KOPT-K1 (cell line): ENCODE data around the gene TEDC1.

Experiments
- H3K27ac ChIP-seq: fragments of 200-600 bp; sonication (generic); 2 replicates; pipeline ENCODE4 v1.5.1; 2016; ENCODE audit warnings: antibody characterized with exemption, mild to moderate bottlenecking, low read depth, low read length; ENCODE audit not compliant: poor library complexity, severe bottlenecking
- H3K36me3 ChIP-seq: fragments of 200-600 bp; sonication (generic); 2 replicates; pipeline ENCODE4 v1.5.1; 2017; ENCODE audit warnings: antibody characterized with exemption, mild to moderate bottlenecking, low read length, moderate library complexity; ENCODE audit not compliant: insufficient read depth
- H3K9me3 ChIP-seq: fragments of 200-600 bp; sonication (generic); 2 replicates; pipeline ENCODE4 v1.5.1; 2017; ENCODE audit warnings: antibody characterized with exemption, low read length, mild to moderate bottlenecking; ENCODE audit not compliant: insufficient read depth, poor library complexity, severe bottlenecking

Gene TEDC1

GRCh38 chr14:105490572-105491365, at the start of gene TEDC1:
Gene TEDC1 (plus strand): TSS chr14:105491246. CDS start chr14:105491376, 130 bp downstream.
- H3K9me3 ChIP-seq = no peaks in the 10 kb centered on the region

GRCh38 chr14:105442125-105442524, 48.9 kb upstream of the TEDC1 start:
- Histone ChIP-seq H3K27ac (no peak overlapping the region), H3K9me3 (no peaks in the 10 kb centered on the region), H3K36me3 (peaks cover 89% of the 10 kb centered on the region)

More at GRCh38 chr14:105490572-105491365, at the start of gene TEDC1:
- Histone ChIP-seq H3K27ac (peak within 1 kb of the TSS; percentile 88), H3K36me3 (peaks cover 25% of the 10 kb centered on the region; the same call in 1 of the 2 replicates)

- H3K36me3 ChIP-seq = peaks cover 89% of the 10 kb centered on the region
- H3K27ac ChIP-seq = no peak overlapping the region
- no peaks in the 10 kb centered on the region for H3K9me3 ChIP-seq
Measured at GRCh38 chr14:105442834-105443233, 48.2 kb upstream of the TEDC1 start.

GRCh38 chr14:105444859-105445258, 46.2 kb upstream of the TEDC1 start:
- no peaks in the 10 kb centered on the region for H3K9me3 ChIP-seq
- no peak overlapping the region for H3K27ac ChIP-seq
- peaks cover 88% of the 10 kb centered on the region for H3K36me3 ChIP-seq

GRCh38 chr14:105445290-105445689, 45.8 kb upstream of the TEDC1 start:
- no peak overlapping the region for H3K27ac ChIP-seq
- H3K36me3 ChIP-seq = peaks cover 88% of the 10 kb centered on the region
- H3K9me3 ChIP-seq = no peaks in the 10 kb centered on the region

GRCh38 chr14:105445901-105446845, 44.9 kb upstream of the TEDC1 start:
- H3K36me3 ChIP-seq = peaks cover 88% of the 10 kb centered on the region
- H3K9me3 ChIP-seq = no peaks in the 10 kb centered on the region
- no peak overlapping the region for H3K27ac ChIP-seq

- no peaks in the 10 kb centered on the region for H3K9me3 ChIP-seq
- H3K36me3 ChIP-seq = peaks cover 89% of the 10 kb centered on the region
- H3K27ac ChIP-seq = no peak overlapping the region
Measured at GRCh38 chr14:105446971-105447370, 44.1 kb upstream of the TEDC1 start.

GRCh38 chr14:105447651-105448640, 43.1 kb upstream of the TEDC1 start:
- Histone ChIP-seq H3K9me3 (no peaks in the 10 kb centered on the region), H3K36me3 (peaks cover 89% of the 10 kb centered on the region), H3K27ac (no peak overlapping the region)

- peaks cover 89% of the 10 kb centered on the region for H3K36me3 ChIP-seq
- H3K27ac ChIP-seq = no peak overlapping the region
- no peaks in the 10 kb centered on the region for H3K9me3 ChIP-seq
Measured at GRCh38 chr14:105448706-105449111, 42.3 kb upstream of the TEDC1 start.

GRCh38 chr14:105449276-105450122, 41.5 kb upstream of the TEDC1 start:
- Histone ChIP-seq H3K9me3 (no peaks in the 10 kb centered on the region), H3K36me3 (peaks cover 97% of the 10 kb centered on the region), H3K27ac (no peak overlapping the region)

GRCh38 chr14:105450123-105450505, 40.9 kb upstream of the TEDC1 start:
- no peak overlapping the region for H3K27ac ChIP-seq
- H3K9me3 ChIP-seq = no peaks in the 10 kb centered on the region
- H3K36me3 ChIP-seq = peaks cover 98% of the 10 kb centered on the region

GRCh38 chr14:105450864-105451720, 40.0 kb upstream of the TEDC1 start:
- Histone ChIP-seq H3K27ac (no peak overlapping the region), H3K9me3 (no peaks in the 10 kb centered on the region), H3K36me3 (peaks cover 98% of the 10 kb centered on the region)

GRCh38 chr14:105452963-105453362, 38.1 kb upstream of the TEDC1 start:
- peaks cover 96% of the 10 kb centered on the region for H3K36me3 ChIP-seq

More at GRCh38 chr14:105452963-105453362, 38.1 kb upstream of the TEDC1 start:
- Histone ChIP-seq H3K27ac (no peak overlapping the region), H3K9me3 (no peaks in the 10 kb centered on the region)
